WI38 (cell line): ENCODE measurements around the gene SPATS2.

Source experiments
- H3K4me3 ChIP-seq: 2 replicates; pipeline ENCODE4 v1.5.1; 2011; ENCODE audit warnings: low read depth, mild to moderate bottlenecking, control low read depth, low read length
- TF ChIP-seq, protein P1 (sequence below): IDR thresholded peaks from 2 replicates; pipeline ENCODE4 v1.5.1; 2012; ENCODE audit warnings: low read depth, mild to moderate bottlenecking, control low read depth, low read length

Gene SPATS2

GRCh38 chr12:49334226-49334625, 33.0 kb upstream of the SPATS2 start:
- TF ChIP-seq, protein P1, sequence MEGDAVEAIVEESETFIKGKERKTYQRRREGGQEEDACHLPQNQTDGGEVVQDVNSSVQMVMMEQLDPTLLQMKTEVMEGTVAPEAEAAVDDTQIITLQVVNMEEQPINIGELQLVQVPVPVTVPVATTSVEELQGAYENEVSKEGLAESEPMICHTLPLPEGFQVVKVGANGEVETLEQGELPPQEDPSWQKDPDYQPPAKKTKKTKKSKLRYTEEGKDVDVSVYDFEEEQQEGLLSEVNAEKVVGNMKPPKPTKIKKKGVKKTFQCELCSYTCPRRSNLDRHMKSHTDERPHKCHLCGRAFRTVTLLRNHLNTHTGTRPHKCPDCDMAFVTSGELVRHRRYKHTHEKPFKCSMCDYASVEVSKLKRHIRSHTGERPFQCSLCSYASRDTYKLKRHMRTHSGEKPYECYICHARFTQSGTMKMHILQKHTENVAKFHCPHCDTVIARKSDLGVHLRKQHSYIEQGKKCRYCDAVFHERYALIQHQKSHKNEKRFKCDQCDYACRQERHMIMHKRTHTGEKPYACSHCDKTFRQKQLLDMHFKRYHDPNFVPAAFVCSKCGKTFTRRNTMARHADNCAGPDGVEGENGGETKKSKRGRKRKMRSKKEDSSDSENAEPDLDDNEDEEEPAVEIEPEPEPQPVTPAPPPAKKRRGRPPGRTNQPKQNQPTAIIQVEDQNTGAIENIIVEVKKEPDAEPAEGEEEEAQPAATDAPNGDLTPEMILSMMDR = no peak
- no peak overlapping the region for H3K4me3 ChIP-seq

DNA sequence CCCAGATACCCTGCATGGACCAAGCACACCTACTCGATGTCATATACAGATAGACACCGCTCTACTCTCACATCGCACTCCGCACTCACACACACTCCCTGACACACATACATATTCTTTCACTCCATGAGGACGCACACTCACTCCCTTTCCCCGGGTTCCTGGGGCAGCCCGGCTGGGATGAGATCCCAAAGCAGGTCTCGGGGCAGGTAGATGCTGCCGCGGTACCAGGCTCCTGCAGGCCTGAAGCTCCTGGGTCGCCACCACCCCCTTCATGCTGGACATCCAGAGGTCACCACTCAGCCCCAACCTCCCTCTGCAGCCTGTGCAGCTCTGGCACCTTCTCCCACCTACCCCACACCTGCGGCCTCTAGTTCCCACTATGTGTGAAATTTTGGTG, 32.6 kb upstream of the SPATS2 start:
- TF ChIP-seq, protein P1 = no peak

DNA sequence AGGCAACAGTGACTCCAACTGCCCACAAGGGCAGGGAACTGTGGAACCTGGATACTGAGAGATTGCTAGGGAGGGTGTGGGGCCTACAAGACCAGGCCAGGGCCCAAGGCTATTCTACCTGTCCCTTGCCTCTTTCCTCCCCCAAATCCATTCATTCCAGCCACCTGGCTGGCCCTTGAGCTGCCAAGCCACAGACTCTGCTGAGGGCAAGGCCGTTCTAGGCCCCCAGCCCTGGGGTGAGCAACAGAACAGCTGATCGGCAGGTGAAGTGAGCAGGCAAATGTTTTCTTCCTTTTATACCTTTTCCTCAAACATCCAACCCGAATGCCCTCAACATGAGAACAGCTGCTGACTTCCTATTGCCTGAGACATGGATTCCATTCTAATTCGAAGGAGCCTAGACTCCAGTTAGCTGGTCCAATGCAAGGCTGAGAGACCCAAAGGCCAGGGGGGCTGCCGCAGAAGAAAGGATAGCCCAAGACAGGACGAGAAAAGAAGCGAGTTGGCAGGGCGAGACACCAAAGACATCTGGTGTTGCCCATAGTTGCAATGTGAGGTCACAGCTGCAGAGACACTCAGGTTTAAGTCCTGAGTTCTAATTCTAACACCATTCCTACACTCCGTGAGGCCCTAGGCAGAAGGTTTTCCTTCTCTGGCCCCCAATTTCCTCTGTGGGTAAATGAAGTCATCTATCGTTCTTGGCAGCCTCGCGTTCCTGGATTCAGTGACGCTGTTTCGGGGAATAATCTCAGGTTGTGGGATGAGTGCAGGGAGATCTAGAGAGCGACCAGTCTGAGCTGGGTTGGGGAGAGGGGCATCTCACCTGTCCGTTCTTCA, 31.9 kb upstream of the SPATS2 start:
- no peak overlapping the region for H3K4me3 ChIP-seq
- TF ChIP-seq, protein P1 = no peak

More for the DNA sequence above, 32.6 kb upstream of the SPATS2 start:
- H3K4me3 ChIP-seq = no peak overlapping the region

DNA sequence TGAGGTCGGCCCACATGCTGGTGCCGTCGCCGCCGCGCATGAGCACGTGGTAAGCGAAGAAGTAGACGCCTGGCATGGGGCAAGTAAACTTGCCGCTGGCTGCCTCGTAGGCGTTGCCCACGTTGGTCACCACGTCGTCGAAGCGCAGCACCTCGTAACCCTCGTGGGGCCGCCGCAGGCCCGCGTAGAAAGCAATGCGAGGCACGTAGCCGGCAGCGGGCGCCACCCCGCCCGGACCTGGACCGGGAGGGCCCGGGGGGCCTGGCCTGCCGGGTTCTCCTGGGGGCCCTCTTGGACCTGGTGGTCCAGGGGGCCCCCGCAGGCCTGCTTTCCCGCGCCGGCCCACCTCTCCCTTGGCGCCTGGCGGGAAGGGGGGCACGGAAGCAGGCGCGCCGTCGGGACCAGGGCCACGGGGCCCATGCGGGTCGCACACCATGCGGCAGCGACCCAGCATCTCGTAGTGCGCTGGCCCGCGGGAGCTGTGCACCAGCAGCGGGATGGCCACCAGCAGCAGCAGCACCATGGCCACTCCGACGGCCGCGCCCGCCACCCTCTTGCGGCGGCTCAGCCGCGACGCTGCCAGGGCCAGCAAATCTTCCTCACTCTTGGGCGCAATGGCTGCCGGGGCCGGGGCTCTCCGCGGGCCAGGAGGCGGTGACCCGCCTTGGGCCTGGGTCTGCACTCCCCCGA, 31.2 kb upstream of the SPATS2 start:
- TF ChIP-seq, protein P1 = no peak
- H3K4me3 ChIP-seq = peak overlapping the region; percentile 56; the same call in 1 of the 2 replicates

DNA sequence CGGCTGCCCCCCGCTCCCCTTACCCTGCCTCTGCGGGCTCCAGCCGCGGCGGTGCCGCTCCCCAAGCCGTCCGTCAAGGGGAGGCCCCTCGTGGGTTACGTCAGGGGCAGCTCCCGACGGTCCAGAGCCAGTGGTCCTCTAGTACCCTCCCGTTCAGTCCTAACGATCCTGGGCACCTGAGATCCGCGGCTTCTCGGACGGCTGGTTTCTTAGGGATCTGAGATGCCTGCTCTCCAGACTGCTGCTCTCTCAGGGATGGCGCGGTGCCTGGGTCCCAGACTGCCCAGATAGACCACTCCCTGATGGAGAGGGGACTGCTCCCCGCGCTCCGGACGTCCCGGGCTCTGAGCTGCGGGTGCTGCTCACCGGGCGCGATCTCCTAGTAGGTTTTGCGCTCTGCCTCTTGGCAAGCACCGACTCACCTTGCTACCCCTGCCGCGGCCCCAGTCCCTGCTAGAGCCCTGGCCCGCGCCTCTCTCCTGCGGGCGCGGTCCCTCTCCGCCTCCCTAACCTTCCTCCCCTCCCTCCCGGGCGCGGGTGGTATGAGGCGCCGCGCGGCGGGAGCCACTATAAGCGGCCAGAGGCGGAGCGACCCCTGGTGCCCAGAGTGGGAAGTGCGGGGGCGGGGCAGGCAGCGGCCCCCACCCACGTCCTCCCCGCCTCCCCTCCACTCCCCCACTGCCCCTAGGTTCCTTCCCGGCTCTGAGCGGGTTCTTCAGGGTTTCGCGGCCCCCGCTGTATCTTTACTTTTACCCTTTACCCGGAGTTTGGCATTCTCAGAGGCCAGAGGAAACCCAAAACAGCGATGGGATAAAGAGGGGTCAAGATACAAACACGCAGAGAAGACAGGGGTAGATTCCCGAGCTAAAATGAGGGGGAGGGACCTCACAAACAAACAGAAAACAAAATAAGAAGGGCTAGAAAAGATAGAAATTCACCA, 30.3 kb upstream of the SPATS2 start, which contains the start of gene C1QL4:
C1QL4 (minus strand) TSS at position 544 of the 940 bp plus-strand sequence. CDS start 711 bp downstream, outside the sequence.
- H3K4me3 ChIP-seq = peak within 1 kb of the TSS; percentile 56
- TF ChIP-seq, protein P1 = peak; percentile 83

DNA sequence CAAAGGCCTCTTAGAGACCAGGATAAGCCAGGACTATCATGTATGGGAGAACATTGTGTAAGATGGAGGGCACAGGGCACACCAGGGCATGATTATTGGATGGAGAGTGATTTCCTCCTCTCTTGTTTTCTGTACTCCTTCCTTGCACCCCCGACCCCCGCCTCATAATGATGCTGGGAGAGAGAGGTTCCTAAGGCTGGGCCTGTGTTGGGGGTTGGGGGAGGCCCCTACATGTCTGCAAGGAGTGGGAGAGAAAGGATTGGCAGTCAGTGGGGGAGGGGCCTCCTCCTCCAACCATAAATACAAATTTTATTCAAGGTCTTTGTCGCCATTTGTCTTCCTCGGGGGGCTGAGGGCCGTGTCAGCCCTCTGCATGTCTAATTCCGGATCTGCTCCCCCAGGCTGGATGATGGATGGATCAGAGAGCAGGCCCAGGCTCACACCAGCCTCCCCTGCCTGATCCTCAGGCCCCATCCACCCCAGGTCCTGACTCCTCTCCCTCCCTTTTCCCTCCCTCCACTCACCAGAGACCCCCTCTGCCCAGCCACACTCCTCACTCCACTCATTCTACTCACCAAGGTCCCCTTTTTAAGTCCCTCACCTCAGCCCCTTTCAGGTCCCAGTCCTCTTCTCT, 28.3 kb upstream of the SPATS2 start:
- TF ChIP-seq, protein P1 = no peak
- H3K4me3 ChIP-seq = no peak overlapping the region
